ENCODE results near the gene COL18A1. TPM values are rescaled to one million over a fixed set of nuclear protein-coding genes. Genes with fewer than 3 reads are reported as not detected.

The COL18A1 gene
- total and polyA plus RNA-seq, 2 of the 8 experiments (the other 6 are each of a cell fraction or from before 2014, with no cell fraction given), result 145 to 201 TPM

DNA sequence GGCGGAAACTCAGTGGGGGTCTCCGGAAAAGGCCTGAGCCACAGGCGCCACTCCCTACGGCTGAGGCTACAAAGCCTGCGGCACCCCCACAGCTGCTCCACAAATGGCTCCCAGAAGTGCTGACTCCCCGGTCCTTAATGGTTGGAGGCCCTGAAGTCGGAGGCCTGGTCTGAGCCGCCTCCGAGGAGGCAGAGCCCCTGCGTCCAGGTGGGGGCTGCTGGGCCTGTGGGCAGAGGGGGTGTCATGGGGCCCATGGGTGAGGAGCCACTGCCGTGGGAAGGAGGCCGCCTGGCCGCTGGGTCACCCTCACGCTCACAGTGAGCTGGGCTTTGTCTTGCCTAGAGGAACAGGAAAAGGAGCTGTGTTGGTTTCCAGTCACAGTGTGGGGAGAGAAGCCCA is 12.4 kb upstream of the COL18A1 start:
- Histone ChIP-seq H3K56ac (replicated peaks; ENCODE audit: insufficient read length, low read depth, low read length) (no peak overlapping the region), H4K8ac (ENCODE audit: extremely low read depth, insufficient read depth, low read length) (no peak overlapping the region; the same call in 1 of the 2 replicates), H4K91ac (replicated peaks; ENCODE audit: insufficient read length, low read length) (no peak overlapping the region), H4K20me1 (replicated peaks in 1 of 2; ENCODE audit: control insufficient read depth in 1 of 2, insufficient read depth in 2 of 2, low read length in 2 of 2) (no peaks in the 10 kb centered on the region), H3K4ac (replicated peaks; ENCODE audit: insufficient read length, low read depth, low read length) (no peak overlapping the region), H3K14ac (ENCODE audit: insufficient read length) (no peak overlapping the region), H3K79me2 (ENCODE audit: control insufficient read depth in 1 of 2, insufficient read depth in 2 of 2, low read length in 2 of 2) (no peaks in the 10 kb centered on the region), H3K9ac (replicated peaks in 1 of 4; ENCODE audit: extremely low read depth in 1 of 4, low read depth in 3 of 4, low read length in 3 of 4) (no peak overlapping the region), H2BK12ac (ENCODE audit: low read depth, low read length) (no peak overlapping the region), H3K36me3 (ENCODE audit: control insufficient read depth in 2 of 4, insufficient read depth in 4 of 4, low read length in 3 of 4) (no peaks in the 10 kb centered on the region), H3K9me3 (ENCODE audit: insufficient read depth in 2 of 2, low read depth in 1 of 2, low read length in 1 of 2) (no peaks in the 10 kb centered on the region), H3K23ac (ENCODE audit: insufficient read length) (no peak overlapping the region), H3K27me3 (replicated peaks in 1 of 4; ENCODE audit: control insufficient read depth in 3 of 4, extremely low read depth in 1 of 4, insufficient read depth in 3 of 4, low read length in 3 of 4) (0 out of 7 replicates have a peak, but pooled peaks cover 0 to 2% (median 0%) of the 10 kb centered on the region in 4 experiments), H3K27ac (ENCODE audit: low read depth, low read length) (no peak overlapping the region), H3K4me1 (replicated peaks in 1 of 4; ENCODE audit: control insufficient read depth in 3 of 4, insufficient read depth in 4 of 4, low read length in 3 of 4) (no peaks in the 10 kb centered on the region; a peak in 1 of 7 replicates), H3K23me2 (ENCODE audit: low read depth, low read length) (no peaks in the 10 kb centered on the region), H3K4me3 (ENCODE audit: extremely low read depth in 1 of 4, insufficient read depth in 2 of 4, low read depth in 3 of 4, low read length in 4 of 4) (no peak overlapping the region), H2AFZ (ENCODE audit: low read length) (no peak overlapping the region), H3K79me1 (ENCODE audit: low read depth, low read length) (no peaks in the 10 kb centered on the region), H2AK5ac (ENCODE audit: low read depth, low read length) (no peak overlapping the region), H2BK15ac (ENCODE audit: low read length) (no peak overlapping the region), H2BK120ac (replicated peaks; ENCODE audit: low read depth, low read length) (no peak overlapping the region), H2BK20ac (ENCODE audit: low read length) (no peak overlapping the region), H2BK5ac (ENCODE audit: low read depth, low read length) (no peak overlapping the region), H4K5ac (ENCODE audit: insufficient read length, low read depth, low read length) (no peak overlapping the region), H3K18ac (ENCODE audit: extremely low read depth, low read length) (no peak overlapping the region), H3K4me2 (ENCODE audit: insufficient read depth in 1 of 2, low read depth in 2 of 2, low read length in 2 of 2) (no peak overlapping the region)
- POLR2A ChIA-PET (ENCODE audit: partially characterized antibody), result interaction anchor here (1.2 to 2.8 kb wide), 2 partner anchors 10 to 14 kb away, joined by 3 to 10 read pairs; no protein-coding TSS in a partner anchor
- 86% methylated on average over 14 of the region's 14 CpGs; no CpG with 5 or more reads in 1 of the 2 experiments for WGBS, 2 experiments (ENCODE audit: extremely low coverage in 1 of 2, insufficient coverage in 1 of 2, insufficient read length in 1 of 2, insufficient replicate concordance in 2 of 2, low coverage in 1 of 2, low lambda C conversion rate in 2 of 2, missing lambda C conversion rate in 1 of 2)
- CTCF ChIA-PET (ENCODE audit: partially characterized antibody), result interaction anchor here (1.1 to 1.5 kb wide), 4 partner anchors 15 to 164 kb away, joined by 3 to 7 read pairs (median 4); no protein-coding TSS in a partner anchor
- DNase-seq (ENCODE audit: low read depth in 1 of 2, low spot score in 2 of 2) (no peak), FAIRE-seq (no peak)
- no peak for TF ChIP-seq SRF (IDR thresholded peaks at IDR 0.05; ENCODE audit: low read depth, low read length)
- TF ChIP-seq, protein P1, sequence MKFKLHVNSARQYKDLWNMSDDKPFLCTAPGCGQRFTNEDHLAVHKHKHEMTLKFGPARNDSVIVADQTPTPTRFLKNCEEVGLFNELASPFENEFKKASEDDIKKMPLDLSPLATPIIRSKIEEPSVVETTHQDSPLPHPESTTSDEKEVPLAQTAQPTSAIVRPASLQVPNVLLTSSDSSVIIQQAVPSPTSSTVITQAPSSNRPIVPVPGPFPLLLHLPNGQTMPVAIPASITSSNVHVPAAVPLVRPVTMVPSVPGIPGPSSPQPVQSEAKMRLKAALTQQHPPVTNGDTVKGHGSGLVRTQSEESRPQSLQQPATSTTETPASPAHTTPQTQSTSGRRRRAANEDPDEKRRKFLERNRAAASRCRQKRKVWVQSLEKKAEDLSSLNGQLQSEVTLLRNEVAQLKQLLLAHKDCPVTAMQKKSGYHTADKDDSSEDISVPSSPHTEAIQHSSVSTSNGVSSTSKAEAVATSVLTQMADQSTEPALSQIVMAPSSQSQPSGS (IDR thresholded peaks at IDR 0.05; ENCODE audit: low read length), result no peak
- TF ChIP-seq BACH1 (IDR thresholded peaks at IDR 0.05; ENCODE audit: low read length), result no peak
- no peak for TF ChIP-seq CBX8 (IDR thresholded peaks at IDR 0.05; ENCODE audit: borderline replicate concordance, low read depth, low read length)

Measured in H1 (cell line).